Measurements from ENCODE around the gene RSRC1. TPM values are rescaled to one million over a fixed set of nuclear protein-coding genes. Genes with fewer than 3 reads are reported as not detected.
A peak's percentile ranks its signal among the peaks of the same experiment; 100 is the strongest.

The RSRC1 gene
- total and polyA plus RNA-seq, 2 of the 13 experiments (the other 11 are each of a cell fraction or from before 2014, with no cell fraction given) = 4.9 to 63.0 TPM

- POLR2A ChIA-PET = no interaction called here
- Histone ChIP-seq H3K4me1 (ENCODE audit: insufficient read depth, low read length) (peaks cover 15% of the 10 kb centered on the region), H3K27ac (ENCODE audit: extremely low read length, insufficient read depth, low read length) (peak overlapping the region; percentile 67), H3K9me3 (ENCODE audit: low read length) (no peaks in the 10 kb centered on the region), H3K36me3 (replicated peaks in 1 of 2; ENCODE audit: control insufficient read depth in 1 of 2, insufficient read depth in 2 of 2, low read length in 2 of 2) (no peaks in the 10 kb centered on the region), H2AFZ (ENCODE audit: low read length) (no peak overlapping the region), H3K79me2 (ENCODE audit: insufficient read depth, low read length) (no peaks in the 10 kb centered on the region), H4K20me1 (ENCODE audit: insufficient read depth, low read length) (no peaks in the 10 kb centered on the region), H3K4me2 (ENCODE audit: low read depth, low read length) (peak overlapping the region; percentile 54), H3K4me3 (replicated peaks in 1 of 3; ENCODE audit: insufficient read depth in 1 of 3, low read depth in 2 of 3, low read length in 3 of 3) (peak overlapping the region in 1 of 3 experiments; percentile 24; a peak in 1 of 6 replicates), H3K27me3 (ENCODE audit: control insufficient read depth in 1 of 2, insufficient read depth in 2 of 2, low read length in 2 of 2) (no peaks in the 10 kb centered on the region), H3K9ac (ENCODE audit: insufficient read depth, low read depth, low read length) (peak overlapping the region; percentile 41; the same call in 1 of the 2 replicates)
- BruUV-seq (replicated peaks) = no TSS peak
- peak; percentile 91 for DNase-seq (ENCODE audit: low spot score)
- peak; percentile 84 for FAIRE-seq
- CTCF ChIA-PET (ENCODE audit: low intra/inter-chr PET ratio, low total read pairs) = no interaction called here
- intact Hi-C loops (cut with micrococcal nuclease; ENCODE audit: unreplicated experiment) = loop anchor here (5.0 kb wide), 1 partner anchor 56 kb away; no protein-coding TSS in a partner anchor
- in situ Hi-C loops (cut with HindIII; ENCODE audit: extremely low pct_ligation_motif_present, low pct_unique_long_range_greater_than_20kb) = no loop called here
- ATAC-seq = peak; percentile 100
- WGBS (ENCODE audit: low lambda C conversion rate) = no CpG with 5 or more reads among the region's 2 CpGs
- TF ChIP-seq ZNF788 (CRISPR knock-in tag; IDR thresholded peaks at IDR 0.05; ENCODE audit: borderline replicate concordance) (peak; percentile 78; the same call in 1 of the 2 replicates), CERS6 (CRISPR knock-in tag; IDR thresholded peaks at IDR 0.05) (no peak), ELF3 (CRISPR knock-in tag; IDR thresholded peaks at IDR 0.05) (peak; percentile 55), ZNF446 (CRISPR knock-in tag; IDR thresholded peaks at IDR 0.05) (no peak), SALL2 (CRISPR knock-in tag; IDR thresholded peaks at IDR 0.05) (no peak), HMG20B (CRISPR knock-in tag; conservative IDR thresholded peaks at IDR 0.05) (peak; percentile 76; the same call in 1 of the 2 replicates), ZXDC (CRISPR knock-in tag; IDR thresholded peaks at IDR 0.05) (no peak), DMAP1 (CRISPR knock-in tag; IDR thresholded peaks at IDR 0.05) (peak; percentile 53; the same call in 1 of the 2 replicates), GABPA (IDR thresholded peaks at IDR 0.05; ENCODE audit: low read depth, low read length) (no peak), GABPA (CRISPR knock-in tag; IDR thresholded peaks at IDR 0.05; ENCODE audit: low read depth) (0 out of 2 replicates have a peak, but pooled peaks have one; percentile 39), ZNF343 (CRISPR knock-in tag; IDR thresholded peaks at IDR 0.05) (no peak), ZNF318 (CRISPR knock-in tag; IDR thresholded peaks at IDR 0.05) (no peak), ZNF792 (CRISPR knock-in tag; IDR thresholded peaks at IDR 0.05) (peak; percentile 40; the same call in 1 of the 2 replicates), PHF20 (CRISPR knock-in tag; IDR thresholded peaks at IDR 0.05) (no peak)
These were observed 258.4 kb downstream of the RSRC1 start for GRCh38 chr3:158368271-158368670.

Measured in HepG2 (cell line).